HEK293T (cell line): Measurements from ENCODE around the gene SYNGR4.
"Not testable (repeated sequence)": the region's sequence is repeated elsewhere in the genome, so short reads cannot be mapped to it uniquely, and the experiment has no call there.

Source experiments
- CTCF ChIA-PET: fragments of 350-600 bp; formaldehyde crosslinking; extraction: SDS; loops from one replicate; lab custom pipeline; 2021; ENCODE audit warnings: antibody characterized with exemption, inconsistent platforms; lab: Yijun Ruan, JAX
- POLR2A ChIA-PET: fragments of 350-600 bp; formaldehyde crosslinking; extraction: SDS; loops from one replicate; lab custom pipeline; 2020; ENCODE audit warnings: antibody characterized with exemption, inconsistent platforms; lab: Yijun Ruan, JAX
- DNase-seq: peaks from one replicate; pipeline ENCODE4 v3.0.0; 2012; ENCODE audit warnings: mixed read lengths; ENCODE audit errors: extremely low spot score
- ARNT ChIP-seq: fragments of 450-650 bp; IDR thresholded peaks from 2 replicates; pipeline ENCODE4 v1.6.1; 2017; ENCODE audit warnings: mild to moderate bottlenecking
- BHLHE40 ChIP-seq: fragments of 450-650 bp; IDR thresholded peaks from 2 replicates; pipeline ENCODE4 v1.6.1; 2016; ENCODE audit warnings: mild to moderate bottlenecking, moderate library complexity, borderline replicate concordance
- CTBP1 ChIP-seq: fragments of 450-650 bp; IDR thresholded peaks from 2 replicates; pipeline ENCODE4 v1.6.1; 2016; ENCODE audit warnings: borderline replicate concordance
- ELF4 ChIP-seq: fragments of 450-650 bp; IDR thresholded peaks from 2 replicates; pipeline ENCODE4 v1.6.1; 2017; ENCODE audit warnings: antibody characterized with exemption
- FOXA1 ChIP-seq: fragments of 450-650 bp; IDR thresholded peaks from 2 replicates; pipeline ENCODE4 v1.6.1; 2016; ENCODE audit warnings: mild to moderate bottlenecking
- FOXK2 ChIP-seq: fragments of 450-650 bp; IDR thresholded peaks from 2 replicates; pipeline ENCODE4 v1.6.1; 2016; ENCODE audit warnings: mild to moderate bottlenecking
- FOXM1 ChIP-seq: fragments of 450-650 bp; IDR thresholded peaks from 2 replicates; pipeline ENCODE4 v1.6.1; 2017; ENCODE audit warnings: mild to moderate bottlenecking, borderline replicate concordance
- HDGF ChIP-seq: fragments of 450-650 bp; IDR thresholded peaks from 2 replicates; pipeline ENCODE4 v1.6.1; 2017; ENCODE audit warnings: antibody characterized with exemption, borderline replicate concordance
- L3MBTL2 ChIP-seq: fragments of 450-650 bp; conservative IDR thresholded peaks from 2 replicates; pipeline ENCODE4 v1.6.1; 2016; ENCODE audit warnings: mild to moderate bottlenecking
- LEF1 ChIP-seq: fragments of 450-650 bp; IDR thresholded peaks from 2 replicates; pipeline ENCODE4 v1.6.1; 2017; ENCODE audit warnings: mild to moderate bottlenecking, borderline replicate concordance
- NFRKB ChIP-seq: fragments of 450-650 bp; IDR thresholded peaks from 2 replicates; pipeline ENCODE4 v1.6.1; 2016; ENCODE audit warnings: mild to moderate bottlenecking, moderate library complexity
- SP1 ChIP-seq: fragments of 450-650 bp; IDR thresholded peaks from 2 replicates; pipeline ENCODE4 v1.6.1; 2017
- SUZ12 ChIP-seq: fragments of 450-650 bp; IDR thresholded peaks from 2 replicates; pipeline ENCODE4 v1.6.1; 2016; ENCODE audit warnings: mild to moderate bottlenecking
- TARDBP ChIP-seq: fragments of 450-650 bp; IDR thresholded peaks from 2 replicates; pipeline ENCODE4 v1.6.1; 2016
- ZNF384 ChIP-seq: fragments of 450-650 bp; IDR thresholded peaks from 2 replicates; pipeline ENCODE4 v1.6.1; 2016
- TF ChIP-seq, protein P1 (sequence below): fragments of 450-650 bp; IDR thresholded peaks from 2 replicates; pipeline ENCODE4 v1.6.1; 2016

The SYNGR4 gene, protein sequence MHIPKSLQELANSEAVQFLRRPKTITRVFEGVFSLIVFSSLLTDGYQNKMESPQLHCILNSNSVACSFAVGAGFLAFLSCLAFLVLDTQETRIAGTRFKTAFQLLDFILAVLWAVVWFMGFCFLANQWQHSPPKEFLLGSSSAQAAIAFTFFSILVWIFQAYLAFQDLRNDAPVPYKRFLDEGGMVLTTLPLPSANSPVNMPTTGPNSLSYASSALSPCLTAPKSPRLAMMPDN

DNA sequence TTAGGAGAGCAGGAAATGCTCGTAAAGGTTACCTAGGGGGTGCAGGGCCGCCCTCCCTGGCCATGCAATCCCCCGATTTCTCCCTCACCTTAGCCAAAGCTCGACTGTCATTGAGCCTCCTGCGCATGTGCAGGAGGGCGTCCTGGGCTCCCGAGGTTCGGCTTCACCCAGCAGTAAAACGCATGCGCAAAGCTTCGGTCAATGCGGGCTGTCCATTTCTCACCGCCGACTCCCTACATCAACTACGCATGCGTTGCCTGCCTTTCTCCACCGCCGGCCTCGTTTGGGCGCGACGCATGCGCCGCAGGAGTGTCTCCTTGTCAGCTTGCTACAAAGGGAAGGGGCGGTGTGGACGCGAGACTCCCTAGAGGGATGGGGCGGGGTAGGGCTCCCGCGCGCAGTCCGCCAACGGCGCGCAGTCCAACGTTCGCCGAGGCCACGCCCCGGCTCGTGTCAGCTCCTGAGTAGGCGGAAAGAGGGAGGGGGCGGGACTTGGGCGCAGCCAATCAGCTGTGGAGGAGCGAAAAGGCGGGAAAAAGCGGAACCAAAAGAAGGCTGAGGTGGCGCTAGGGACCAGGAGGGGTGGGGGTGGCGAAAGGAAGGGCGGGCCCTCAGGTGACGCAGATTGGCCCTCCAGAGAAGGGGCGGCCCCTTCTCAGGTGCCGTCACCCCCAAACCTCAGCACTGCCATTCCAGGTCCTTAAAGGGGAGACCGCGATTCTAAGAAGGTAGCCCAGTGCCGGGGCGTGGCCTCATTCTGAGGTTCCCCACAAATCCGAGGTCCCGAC lies at the start of gene SYNGR4, which contains the start of gene TMEM143:
TSS of gene SYNGR4 (plus strand) at position 558 of the 788 bp plus-strand sequence. CDS start 1,476 bp downstream, outside the sequence.
TSS of gene TMEM143 (minus strand) at position 131 of the 788 bp plus-strand sequence. CDS start at position 111, 20 bp downstream.
- POLR2A ChIA-PET: interaction anchor here (0.6 to 3.0 kb wide), 20 partner anchors 10 to 220 kb away, joined by 3 to 32 read pairs (median 5); partner anchors contain the start of genes GRWD1 and KDELR1
- CTCF ChIA-PET: interaction anchor here (1.1 to 1.2 kb wide), 2 partner anchors 27 to 49 kb away, joined by 3 read pairs; partner anchors contain the start of gene KDELR1
- DNase-seq: peak; percentile 99
- TF ChIP-seq L3MBTL2: peak; percentile 97
- TF ChIP-seq, protein P1, sequence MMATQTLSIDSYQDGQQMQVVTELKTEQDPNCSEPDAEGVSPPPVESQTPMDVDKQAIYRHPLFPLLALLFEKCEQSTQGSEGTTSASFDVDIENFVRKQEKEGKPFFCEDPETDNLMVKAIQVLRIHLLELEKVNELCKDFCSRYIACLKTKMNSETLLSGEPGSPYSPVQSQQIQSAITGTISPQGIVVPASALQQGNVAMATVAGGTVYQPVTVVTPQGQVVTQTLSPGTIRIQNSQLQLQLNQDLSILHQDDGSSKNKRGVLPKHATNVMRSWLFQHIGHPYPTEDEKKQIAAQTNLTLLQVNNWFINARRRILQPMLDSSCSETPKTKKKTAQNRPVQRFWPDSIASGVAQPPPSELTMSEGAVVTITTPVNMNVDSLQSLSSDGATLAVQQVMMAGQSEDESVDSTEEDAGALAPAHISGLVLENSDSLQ: peak; percentile 78
- TF ChIP-seq HDGF: 0 out of 2 replicates have a peak, but pooled peaks have one; percentile 30
- no peak for TF ChIP-seq TARDBP
- TF ChIP-seq SP1: no peak
- TF ChIP-seq SUZ12: no peak
- no peak for TF ChIP-seq CTBP1

DNA sequence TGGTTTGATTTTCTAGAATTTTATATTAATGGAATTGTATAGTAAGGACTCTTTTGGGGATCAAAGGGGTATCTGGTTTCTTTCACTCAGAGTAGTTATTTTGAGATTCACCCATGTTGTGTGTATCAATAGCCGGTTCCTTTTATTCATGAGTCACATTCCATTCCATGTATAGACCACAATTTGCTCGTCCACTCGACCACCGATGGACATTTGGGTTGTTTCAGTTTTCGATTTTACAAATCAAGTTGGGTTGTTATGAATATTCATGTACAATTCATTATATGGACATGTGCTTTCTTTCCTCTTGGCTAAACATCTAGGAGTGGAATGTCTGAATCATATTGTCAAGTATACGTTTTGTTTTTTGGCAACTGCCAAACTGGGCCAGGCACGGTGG lies 48.5 kb upstream of the SYNGR4 start:
- TF ChIP-seq SUZ12: no peak
- no peak for TF ChIP-seq CTBP1
- TF ChIP-seq LEF1: no peak
- TF ChIP-seq FOXM1: no peak
- TF ChIP-seq SP1: no peak
- no peak for TF ChIP-seq FOXK2
- TF ChIP-seq ARNT: no peak
- TF ChIP-seq ELF4: no peak
- no peak for TF ChIP-seq ZNF384
- TF ChIP-seq HDGF: no peak
- no peak for TF ChIP-seq TARDBP
- TF ChIP-seq FOXA1: no peak
- no peak for TF ChIP-seq NFRKB
- POLR2A ChIA-PET: no interaction called here
- no peak for DNase-seq
- CTCF ChIA-PET: interaction anchor here (2.3 kb wide), 1 partner anchor 18 kb away, joined by 14 read pairs; no protein-coding TSS in a partner anchor

DNA sequence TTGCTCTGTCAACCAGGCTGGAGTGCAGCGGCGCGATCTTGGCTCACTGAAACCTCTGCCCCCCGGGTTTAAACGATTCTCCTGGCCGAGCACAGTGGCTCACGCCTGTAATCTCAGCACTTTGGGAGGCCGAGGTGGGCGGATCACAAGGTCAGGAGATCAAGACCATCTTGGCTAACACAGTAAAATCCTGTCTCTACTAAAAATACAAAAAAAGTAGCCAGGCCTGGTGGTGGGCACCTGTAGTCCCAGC lies 46.5 kb upstream of the SYNGR4 start:
- CTCF ChIA-PET: interaction anchor here (4.7 kb wide), 1 partner anchor 16 kb away, joined by 78 read pairs; no protein-coding TSS in a partner anchor
- POLR2A ChIA-PET: interaction anchor here (8.6 kb wide), 1 partner anchor 15 kb away, joined by 93 read pairs; no protein-coding TSS in a partner anchor
- not testable (repeated sequence) for DNase-seq

DNA sequence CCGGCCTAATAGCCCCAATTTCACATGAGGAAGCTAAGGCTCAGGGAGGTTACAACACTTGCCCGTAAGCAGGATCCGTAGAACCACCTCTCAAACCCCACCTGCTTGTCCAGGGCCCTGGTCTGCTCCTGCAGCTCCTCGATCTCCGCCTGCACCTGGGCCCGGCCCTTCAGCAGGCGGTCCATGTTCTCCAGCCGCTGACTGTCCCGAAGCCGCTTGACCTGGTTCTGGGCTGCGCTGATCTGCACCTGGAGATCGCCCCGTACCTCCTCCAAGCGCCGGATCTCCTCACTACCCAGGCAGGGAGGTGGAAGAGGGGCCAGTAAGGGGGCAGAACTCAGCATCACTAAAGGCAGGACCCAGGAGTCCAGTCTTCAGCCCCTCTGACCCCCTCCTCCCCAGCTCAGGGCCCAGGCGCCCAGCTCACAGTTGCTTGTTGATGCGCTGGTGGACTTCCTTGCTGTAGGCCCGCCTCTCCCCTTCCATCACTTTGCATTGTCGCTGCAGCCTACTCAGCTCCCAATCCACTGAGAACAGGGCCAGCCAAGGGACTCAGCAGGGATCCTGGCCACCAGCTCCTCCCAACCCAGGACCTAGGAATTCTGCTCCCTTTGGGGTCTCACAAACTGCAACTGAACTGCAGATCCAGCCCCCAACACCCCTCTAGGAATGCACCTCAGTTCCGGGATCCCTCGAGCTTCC lies 45.7 kb upstream of the SYNGR4 start:
- DNase-seq: no peak
- TF ChIP-seq L3MBTL2 (no peak), BHLHE40 (no peak), ZNF384 (no peak), SUZ12 (no peak), HDGF (no peak), LEF1 (no peak), ELF4 (no peak), TARDBP (no peak), SP1 (no peak), FOXK2 (no peak), ARNT (no peak), FOXM1 (no peak), CTBP1 (no peak), NFRKB (no peak), FOXA1 (no peak)
- TF ChIP-seq, protein P1: no peak
- POLR2A ChIA-PET: interaction anchor here (8.6 kb wide), 1 partner anchor 15 kb away, joined by 93 read pairs; no protein-coding TSS in a partner anchor
- CTCF ChIA-PET: interaction anchor here (4.7 kb wide), 1 partner anchor 15 kb away, joined by 78 read pairs; no protein-coding TSS in a partner anchor

DNA sequence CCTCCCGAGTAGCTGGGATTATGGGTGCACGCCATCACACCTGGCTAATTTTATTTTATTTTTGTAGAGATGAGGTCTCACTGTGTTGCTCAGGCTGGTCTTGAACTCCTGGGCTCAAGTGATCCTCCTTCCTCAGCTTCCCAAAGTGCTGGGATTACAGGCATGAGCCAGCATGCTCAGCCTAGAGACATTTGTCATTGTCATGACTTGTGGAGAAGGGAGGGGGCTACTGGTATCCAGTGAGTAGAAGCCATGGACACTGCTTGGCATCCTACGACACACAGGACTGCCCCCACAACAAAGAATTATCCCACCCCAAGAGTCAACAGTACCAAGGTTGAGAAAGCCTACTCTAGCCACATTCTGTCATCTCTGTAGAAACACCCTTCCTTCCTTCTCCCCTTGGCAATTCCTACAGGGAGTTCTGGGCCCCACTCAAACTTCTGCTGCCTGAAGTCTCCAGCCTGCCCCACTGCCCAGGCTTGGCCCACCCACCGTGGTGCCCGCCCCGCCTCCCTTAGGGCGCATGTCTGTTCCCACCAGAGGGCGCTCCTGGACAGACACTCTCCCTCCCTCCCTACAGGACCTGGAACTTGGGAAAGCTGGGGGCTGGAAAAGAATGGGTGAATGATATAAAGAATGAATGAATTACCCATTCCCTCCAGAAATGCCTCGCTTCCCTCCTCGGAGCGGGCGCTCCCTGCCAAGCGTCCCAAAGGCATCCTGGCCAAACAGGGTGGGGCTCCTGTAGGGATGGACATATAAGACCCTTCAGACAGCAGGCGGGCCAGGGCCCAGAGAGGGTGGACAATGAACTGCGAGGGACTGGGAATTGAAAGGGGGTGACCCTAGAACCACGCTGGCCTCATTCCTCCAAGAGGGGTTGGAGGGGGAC lies 44.3 kb upstream of the SYNGR4 start:
- CTCF ChIA-PET: interaction anchor here (0.5 to 4.7 kb wide), 6 partner anchors 11 to 287 kb away, joined by 3 to 78 read pairs (median 3); no protein-coding TSS in a partner anchor
- DNase-seq: peak; percentile 75
- POLR2A ChIA-PET: interaction anchor here (8.6 kb wide), 1 partner anchor 13 kb away, joined by 93 read pairs; no protein-coding TSS in a partner anchor
- TF ChIP-seq, protein P1: 0 out of 2 replicates have a peak, but pooled peaks have one; percentile 9
- no peak for TF ChIP-seq FOXM1
